Sigmoid colon (tissue), 3 donors: ENCODE results near the gene ELF4.

Experiments used
- POLR2A ChIP-seq, 2 donors: fragments of 450-650 bp; IDR thresholded peaks; one replicate each; pipeline ENCODE4 v1.6.1; 2016; ENCODE audit warnings: antibody characterized with exemption in 2 of 2, mild to moderate bottlenecking in 2 of 2, moderate library complexity in 2 of 2
- TF ChIP-seq, protein P1 (sequence below), 4 experiments: fragments of 450-650 bp in 3 of 4; fragments of 200-600 bp in 1 of 4; IDR thresholded peaks; one replicate each; pipeline ENCODE4 v1.5.1; 2016 to 2019; ENCODE audit warnings: antibody characterized with exemption in 4 of 4, mild to moderate bottlenecking in 3 of 4, moderate library complexity in 2 of 4

DNA sequence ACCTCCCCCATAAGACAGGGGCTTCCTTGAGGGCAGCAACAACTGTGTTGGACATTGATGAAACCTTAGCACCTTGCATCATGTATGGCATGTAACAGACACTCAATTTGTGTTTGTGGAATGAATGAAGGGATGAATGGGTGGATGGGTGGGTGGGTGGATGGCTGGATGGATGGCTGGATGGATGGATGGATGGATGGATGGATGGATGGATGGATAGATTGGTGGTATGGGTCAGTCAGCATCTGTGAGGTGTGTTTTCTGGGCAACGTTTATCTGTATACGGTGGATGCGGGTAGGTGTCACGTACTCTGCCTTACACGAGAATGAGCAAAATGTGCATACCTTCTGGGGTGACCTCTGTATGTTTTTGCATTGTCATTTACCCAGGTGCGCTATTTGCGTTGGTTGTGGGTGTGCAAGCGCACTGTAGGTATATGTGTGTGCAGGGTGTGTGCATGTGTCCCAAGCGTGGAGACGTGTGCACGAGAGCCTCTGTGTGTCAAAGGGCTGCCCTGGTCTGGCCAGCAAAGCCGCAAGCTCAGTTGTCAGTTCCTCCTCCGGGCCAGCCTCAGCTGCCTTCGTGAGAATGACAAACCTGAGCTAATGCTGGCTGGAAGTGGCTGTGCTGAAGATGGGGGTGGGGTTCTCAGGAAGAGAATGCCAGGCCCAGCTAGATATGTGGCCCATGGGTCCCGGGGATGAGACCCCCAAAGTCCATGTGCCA is 26.5 kb downstream of the ELF4 start:
- TF ChIP-seq, protein P1, sequence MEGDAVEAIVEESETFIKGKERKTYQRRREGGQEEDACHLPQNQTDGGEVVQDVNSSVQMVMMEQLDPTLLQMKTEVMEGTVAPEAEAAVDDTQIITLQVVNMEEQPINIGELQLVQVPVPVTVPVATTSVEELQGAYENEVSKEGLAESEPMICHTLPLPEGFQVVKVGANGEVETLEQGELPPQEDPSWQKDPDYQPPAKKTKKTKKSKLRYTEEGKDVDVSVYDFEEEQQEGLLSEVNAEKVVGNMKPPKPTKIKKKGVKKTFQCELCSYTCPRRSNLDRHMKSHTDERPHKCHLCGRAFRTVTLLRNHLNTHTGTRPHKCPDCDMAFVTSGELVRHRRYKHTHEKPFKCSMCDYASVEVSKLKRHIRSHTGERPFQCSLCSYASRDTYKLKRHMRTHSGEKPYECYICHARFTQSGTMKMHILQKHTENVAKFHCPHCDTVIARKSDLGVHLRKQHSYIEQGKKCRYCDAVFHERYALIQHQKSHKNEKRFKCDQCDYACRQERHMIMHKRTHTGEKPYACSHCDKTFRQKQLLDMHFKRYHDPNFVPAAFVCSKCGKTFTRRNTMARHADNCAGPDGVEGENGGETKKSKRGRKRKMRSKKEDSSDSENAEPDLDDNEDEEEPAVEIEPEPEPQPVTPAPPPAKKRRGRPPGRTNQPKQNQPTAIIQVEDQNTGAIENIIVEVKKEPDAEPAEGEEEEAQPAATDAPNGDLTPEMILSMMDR (IDR thresholded peaks at IDR 0.05): no peak
- TF ChIP-seq POLR2A (IDR thresholded peaks at IDR 0.05): no peak
